Mucosa of rectum (tissue), 2 donors: ENCODE results near the gene MFAP3.

Source experiments
- H3K27ac ChIP-seq, 2 donors: one replicate each; pipeline ENCODE4 v1.7.0; 2013; ENCODE audit warnings: inconsistent platforms in 2 of 2, low read depth in 2 of 2, low read length in 2 of 2
- H3K27me3 ChIP-seq, 2 donors: one replicate each; pipeline ENCODE4 v1.7.0; 2013; ENCODE audit warnings: low read length in 2 of 2; ENCODE audit not compliant: control insufficient read depth in 2 of 2, insufficient read depth in 2 of 2
- H3K36me3 ChIP-seq, 2 donors: one replicate each; pipeline ENCODE4 v1.7.0; 2013; ENCODE audit warnings: low read length in 2 of 2; ENCODE audit not compliant: control insufficient read depth in 2 of 2, insufficient read depth in 2 of 2
- H3K4me1 ChIP-seq, 2 donors: one replicate each; pipeline ENCODE4 v1.7.0; 2013; ENCODE audit warnings: low read length in 2 of 2, mild to moderate bottlenecking in 1 of 2; ENCODE audit not compliant: control insufficient read depth in 2 of 2, insufficient read depth in 2 of 2
- H3K4me3 ChIP-seq, 2 donors: one replicate each; pipeline ENCODE4 v1.7.0; 2013; ENCODE audit warnings: low read length in 2 of 2
- H3K9ac ChIP-seq, 2 donors: one replicate each; pipeline ENCODE4 v1.7.0; 2013; ENCODE audit warnings: low read length in 2 of 2, low read depth in 1 of 2, mild to moderate bottlenecking in 1 of 2
- H3K9me3 ChIP-seq, 2 donors: one replicate each; pipeline ENCODE4 v1.7.0; 2013; ENCODE audit warnings: low read length in 2 of 2; ENCODE audit not compliant: control insufficient read depth in 2 of 2
- donor health status: healthy.
- donor health status: Normal muscosa, but diverticular disease.

Gene MFAP3

GRCh38 chr5:154038707-154039457 is at the start of gene MFAP3, which contains the start of gene FAM114A2:
MFAP3 (plus strand) TSS chr5:154038967; CDS start chr5:154049723, 10,756 bp downstream.
FAM114A2 (minus strand) TSS chr5:154038910; CDS start chr5:154034953, 3,957 bp downstream.
- peaks cover 7 to 8% of the 10 kb centered on the region in 2 donors for H3K4me1 ChIP-seq
- H3K4me3 ChIP-seq = peak within 1 kb of the TSS; percentile 96 to 98
- H3K9ac ChIP-seq = peak within 1 kb of the TSS; percentile 89 to 93
- H3K36me3 ChIP-seq = no peaks in the 10 kb centered on the region
- H3K9me3 ChIP-seq = no peaks in the 10 kb centered on the region
- H3K27ac ChIP-seq = peak within 1 kb of the TSS; percentile 90 to 93
- no peaks in the 10 kb centered on the region for H3K27me3 ChIP-seq

GRCh38 chr5:153991168-153991567 is 47.6 kb upstream of the MFAP3 start:
- Histone ChIP-seq H3K27ac (no peak overlapping the region), H3K4me1 (no peaks in the 10 kb centered on the region), H3K9me3 (no peaks in the 10 kb centered on the region), H3K4me3 (no peak overlapping the region), H3K9ac (no peak overlapping the region), H3K27me3 (no peaks in the 10 kb centered on the region), H3K36me3 (peaks cover 6 to 9% of the 10 kb centered on the region in 2 donors)

GRCh38 chr5:153998010-153998409 is 40.8 kb upstream of the MFAP3 start:
- Histone ChIP-seq H3K4me3 (no peak overlapping the region), H3K27me3 (no peaks in the 10 kb centered on the region), H3K4me1 (no peaks in the 10 kb centered on the region), H3K9me3 (no peaks in the 10 kb centered on the region), H3K36me3 (peaks cover 9 to 13% of the 10 kb centered on the region in 2 donors), H3K9ac (no peak overlapping the region), H3K27ac (no peak overlapping the region)

GRCh38 chr5:153998768-153999167 is 40.0 kb upstream of the MFAP3 start:
- peaks cover 9 to 13% of the 10 kb centered on the region in 2 donors for H3K36me3 ChIP-seq
- H3K9ac ChIP-seq = no peak overlapping the region
- no peaks in the 10 kb centered on the region for H3K27me3 ChIP-seq
- no peak overlapping the region for H3K4me3 ChIP-seq
- no peaks in the 10 kb centered on the region for H3K4me1 ChIP-seq
- H3K9me3 ChIP-seq = no peaks in the 10 kb centered on the region
- no peak overlapping the region for H3K27ac ChIP-seq

- no peak overlapping the region for H3K9ac ChIP-seq
- peaks cover 3 to 8% of the 10 kb centered on the region in 2 donors for H3K36me3 ChIP-seq
- no peaks in the 10 kb centered on the region for H3K27me3 ChIP-seq
- no peaks in the 10 kb centered on the region for H3K9me3 ChIP-seq
- H3K27ac ChIP-seq = no peak overlapping the region
- no peak overlapping the region for H3K4me3 ChIP-seq
- no peaks in the 10 kb centered on the region for H3K4me1 ChIP-seq
These were observed 38.8 kb upstream of the MFAP3 start for GRCh38 chr5:153999995-154000394.

- H3K27ac ChIP-seq = no peak overlapping the region
- H3K36me3 ChIP-seq = peaks cover 0 to 7% of the 10 kb centered on the region in 2 donors
These were observed 38.1 kb upstream of the MFAP3 start for GRCh38 chr5:154000703-154001102.

GRCh38 chr5:154002093-154002492 is 36.7 kb upstream of the MFAP3 start:
- H3K4me1 ChIP-seq = no peaks in the 10 kb centered on the region
- H3K4me3 ChIP-seq = no peak overlapping the region
- no peak overlapping the region for H3K9ac ChIP-seq
- peaks cover 0 to 7% of the 10 kb centered on the region in 2 donors for H3K36me3 ChIP-seq
- H3K27ac ChIP-seq = peak overlapping the region in 1 of 2 donors; percentile 6
- no peaks in the 10 kb centered on the region for H3K9me3 ChIP-seq
- H3K27me3 ChIP-seq = no peaks in the 10 kb centered on the region

More at GRCh38 chr5:154000703-154001102, 38.1 kb upstream of the MFAP3 start:
- Histone ChIP-seq H3K9me3 (no peaks in the 10 kb centered on the region), H3K27me3 (no peaks in the 10 kb centered on the region), H3K4me1 (no peaks in the 10 kb centered on the region), H3K9ac (no peak overlapping the region), H3K4me3 (no peak overlapping the region)

- Histone ChIP-seq H3K9ac (no peak overlapping the region), H3K4me1 (no peaks in the 10 kb centered on the region), H3K36me3 (peaks cover 0 to 7% of the 10 kb centered on the region in 2 donors), H3K9me3 (no peaks in the 10 kb centered on the region), H3K4me3 (no peak overlapping the region), H3K27ac (peak overlapping the region in 1 of 2 donors; percentile 6), H3K27me3 (no peaks in the 10 kb centered on the region)
These were observed 36.2 kb upstream of the MFAP3 start for GRCh38 chr5:154002511-154003020.

- no peaks in the 10 kb centered on the region for H3K27me3 ChIP-seq
- no peaks in the 10 kb centered on the region for H3K4me1 ChIP-seq
- H3K9ac ChIP-seq = no peak overlapping the region
- no peaks in the 10 kb centered on the region for H3K9me3 ChIP-seq
- H3K4me3 ChIP-seq = no peak overlapping the region
- H3K36me3 ChIP-seq = peaks cover 3 to 6% of the 10 kb centered on the region in 2 donors
- no peak overlapping the region for H3K27ac ChIP-seq
These were observed 33.1 kb upstream of the MFAP3 start for GRCh38 chr5:154005648-154006047.

- H3K4me1 ChIP-seq = no peaks in the 10 kb centered on the region
- H3K27me3 ChIP-seq = no peaks in the 10 kb centered on the region
- peaks cover 8 to 17% of the 10 kb centered on the region in 2 donors for H3K36me3 ChIP-seq
- no peaks in the 10 kb centered on the region for H3K9me3 ChIP-seq
- no peak overlapping the region for H3K9ac ChIP-seq
- H3K4me3 ChIP-seq = no peak overlapping the region
- no peak overlapping the region for H3K27ac ChIP-seq
These were observed 28.1 kb upstream of the MFAP3 start for GRCh38 chr5:154010660-154011059.
